Lung (tissue), 12 donors: ENCODE results near the gene CHD8. TPM values are rescaled to one million over a fixed set of nuclear protein-coding genes. Genes with fewer than 3 reads are reported as not detected.

Source experiments
- ATAC-seq: fragments of 200-7000 bp; cut with Tn5 transposase; one replicate; pipeline ENCODE4 v1.9.1; 2020; ENCODE audit warnings: moderate number of reproducible peaks; ENCODE audit not compliant: insufficient read depth, low FRiP score
- DNase-seq, 3 donors: peaks; one replicate each; pipeline ENCODE4 v3.0.0-alpha.2; 2013 to 2017
- H3K27ac ChIP-seq, 2 donors: one replicate each; pipeline ENCODE4 v1.5.1; 2013; ENCODE audit warnings: mild to moderate bottlenecking in 2 of 2, moderate library complexity in 2 of 2, control low read depth in 1 of 2, inconsistent platforms in 1 of 2, low read depth in 1 of 2, low read length in 1 of 2
- H3K27me3 ChIP-seq, 3 donors: one replicate each; pipeline ENCODE4 v1.5.1; 2013; ENCODE audit warnings: low read length in 2 of 3; ENCODE audit not compliant: control insufficient read depth in 3 of 3, insufficient read depth in 3 of 3
- H3K36me3 ChIP-seq, 4 donors: one replicate each; pipeline ENCODE4 v1.5.1; 2013; ENCODE audit warnings: low read length in 4 of 4, mild to moderate bottlenecking in 1 of 4, moderate library complexity in 1 of 4; ENCODE audit not compliant: control insufficient read depth in 4 of 4, insufficient read depth in 4 of 4
- H3K4me1 ChIP-seq, 5 donors: one replicate each; pipeline ENCODE4 v1.5.1; 2013; ENCODE audit warnings: low read length in 5 of 5, mild to moderate bottlenecking in 2 of 5, moderate library complexity in 1 of 5; ENCODE audit not compliant: control insufficient read depth in 5 of 5, insufficient read depth in 5 of 5
- H3K4me3 ChIP-seq: one replicate; pipeline ENCODE4 v1.5.1; 2013; ENCODE audit warnings: mild to moderate bottlenecking, control low read depth, moderate library complexity
- H3K9ac ChIP-seq, 2 donors: one replicate each; pipeline ENCODE4 v1.5.1; 2013; ENCODE audit warnings: low read length in 2 of 2, control low read depth in 1 of 2; ENCODE audit not compliant: insufficient read depth in 1 of 2
- H3K9me3 ChIP-seq, 4 donors: one replicate each; pipeline ENCODE4 v1.5.1; 2013; ENCODE audit warnings: low read length in 3 of 4, mild to moderate bottlenecking in 1 of 4, moderate library complexity in 1 of 4; ENCODE audit not compliant: control insufficient read depth in 4 of 4, insufficient read depth in 3 of 4
- CTCF ChIP-seq: IDR thresholded peaks from 2 replicates; pipeline ENCODE4 v1.5.1; 2012; ENCODE audit warnings: mild to moderate bottlenecking; ENCODE audit errors: control extremely low read depth, extremely low read depth
- WGBS, 2 donors: extraction: QIAGEN DNeasy Blood & Tissue Kit; methylation state at CpG; one replicate each; pipeline ENCODE4 v1.1.7; 2013; 5-methylcytosine and 5-hydroxymethylcytosine counted together
- polyA plus RNA-seq, 2 donors: library from polyadenylated mRNA; stranded (reverse); fragments of 200-250 nt; gene quantifications; one replicate each; pipeline ENCODE4 v1.2.1, GENCODE V29; 2013
- total RNA-seq, 2 donors: library from RNA; depleted of rRNA in 1 of 2; stranded (reverse); fragments of >200 nt in 1 of 2; gene quantifications; one replicate each; pipeline ENCODE4 v1.2.1, GENCODE V29; 2014 to 2021
- donor health status: control.
- donor health status: control.
- donor health status: Bipolar disorder and iron deficiency.
- donor health status: healthy.
- donor health status: DM: yes; HTN: yes; CAD: no.

Gene CHD8
- total and polyA plus RNA-seq, 4 donors, result 26.6 to 79.6 (median 50.2) TPM

- ATAC-seq (no peak), DNase-seq (no peak)
- H3K9ac ChIP-seq, result no peak overlapping the region
- no peaks in the 10 kb centered on the region for H3K4me1 ChIP-seq
- 94 to 98% methylated on average over 4 of the region's 4 CpGs for WGBS, 2 donors
- TF ChIP-seq CTCF, result no peak
- H3K27me3 ChIP-seq, result no peaks in the 10 kb centered on the region
- H3K36me3 ChIP-seq, result peaks cover 24 to 56% (median 33%) of the 10 kb centered on the region in 4 donors
- H3K27ac ChIP-seq, result no peak overlapping the region
- no peaks in the 10 kb centered on the region for H3K9me3 ChIP-seq
- H3K4me3 ChIP-seq, result no peak overlapping the region
Measured at GRCh38 chr14:21503376-21503775, 47.5 kb upstream of the CHD8 start.

- Histone ChIP-seq H3K4me1 (no peaks in the 10 kb centered on the region), H3K27ac (no peak overlapping the region), H3K36me3 (peaks cover 27 to 65% (median 42%) of the 10 kb centered on the region in 4 donors), H3K9ac (no peak overlapping the region), H3K27me3 (no peaks in the 10 kb centered on the region), H3K4me3 (no peak overlapping the region), H3K9me3 (no peaks in the 10 kb centered on the region)
- WGBS, 2 donors, result 95 to 96% methylated on average over 5 of the region's 5 CpGs
- ATAC-seq (no peak), DNase-seq (no peak)
- TF ChIP-seq CTCF, result no peak
Measured at GRCh38 chr14:21501568-21501967, 45.6 kb upstream of the CHD8 start.

GRCh38 chr14:21498540-21499526 lies 42.9 kb upstream of the CHD8 start:
- Histone ChIP-seq H3K9ac (no peak overlapping the region), H3K4me1 (no peaks in the 10 kb centered on the region), H3K27ac (no peak overlapping the region), H3K27me3 (no peaks in the 10 kb centered on the region), H3K9me3 (no peaks in the 10 kb centered on the region), H3K4me3 (no peak overlapping the region), H3K36me3 (peaks cover 35 to 79% (median 53%) of the 10 kb centered on the region in 4 donors)
- ATAC-seq, result no peak
- WGBS, 2 donors, result 66 to 72% methylated on average over 5 of the region's 5 CpGs
- no peak for TF ChIP-seq CTCF
- peak in 2 of 3 donors; percentile 64 to 69 for DNase-seq
